Measurements from ENCODE around the gene PIGR.

PIGR gene

GRCh38 chr1:206960676-206961386 is 14.6 kb upstream of the PIGR start:
- no peak for DNase-seq

GRCh38 chr1:206958144-206958543 is 11.9 kb upstream of the PIGR start:
- DNase-seq = no peak

GRCh38 chr1:206957639-206958038 is 11.4 kb upstream of the PIGR start:
- no peak for DNase-seq

GRCh38 chr1:206955476-206956451 is 9.5 kb upstream of the PIGR start:
- no peak for DNase-seq

- DNase-seq = no peak
These were observed 8.4 kb upstream of the PIGR start for GRCh38 chr1:206954459-206955342.

GRCh38 chr1:206953626-206954025 is 7.4 kb upstream of the PIGR start:
- DNase-seq = no peak

- DNase-seq = no peak
These were observed 6.9 kb upstream of the PIGR start for GRCh38 chr1:206953126-206953525.

- DNase-seq = no peak
These were observed 5.9 kb upstream of the PIGR start for GRCh38 chr1:206952171-206952570.

GRCh38 chr1:206951318-206952100 is 5.2 kb upstream of the PIGR start:
- no peak for DNase-seq

- no peak for DNase-seq
These were observed 3.4 kb upstream of the PIGR start for GRCh38 chr1:206949641-206950040.

- DNase-seq = no peak
These were observed 2.9 kb upstream of the PIGR start for GRCh38 chr1:206949208-206949607.

GRCh38 chr1:206947255-206947654 is 989 bp upstream of the PIGR start:
- DNase-seq = no peak

- DNase-seq = no peak
These were observed 487 bp downstream of the PIGR start for GRCh38 chr1:206945779-206946178.

- DNase-seq = no peak
These were observed 1.6 kb downstream of the PIGR start for GRCh38 chr1:206944703-206945102.

GRCh38 chr1:206941766-206942418 is 4.4 kb downstream of the PIGR start:
- DNase-seq = no peak

- no peak for DNase-seq
These were observed 5.7 kb downstream of the PIGR start for GRCh38 chr1:206940588-206940936.

GRCh38 chr1:206939841-206940587 is 6.3 kb downstream of the PIGR start:
- no peak for DNase-seq

GRCh38 chr1:206939131-206939530 is 7.1 kb downstream of the PIGR start:
- no peak for DNase-seq

GRCh38 chr1:206937425-206937824 is 8.8 kb downstream of the PIGR start:
- no peak for DNase-seq

- DNase-seq = peak; percentile 82
These were observed 10.7 kb downstream of the PIGR start for GRCh38 chr1:206935491-206936067.
